CD4-positive, alpha-beta T cell treated with Interleukin-6 at 100 ng/mL for 8 hours (primary cell): ENCODE data around the gene WTAP.
"Not testable (repeated sequence)": the region's sequence is repeated elsewhere in the genome, so short reads cannot be mapped to it uniquely, and the experiment has no call there.

Source experiments
- DNase-seq: peaks from one replicate; pipeline ENCODE4 v3.0.0-alpha.2; 2020; ENCODE audit warnings: mixed read lengths, low spot score

WTAP gene

DNA sequence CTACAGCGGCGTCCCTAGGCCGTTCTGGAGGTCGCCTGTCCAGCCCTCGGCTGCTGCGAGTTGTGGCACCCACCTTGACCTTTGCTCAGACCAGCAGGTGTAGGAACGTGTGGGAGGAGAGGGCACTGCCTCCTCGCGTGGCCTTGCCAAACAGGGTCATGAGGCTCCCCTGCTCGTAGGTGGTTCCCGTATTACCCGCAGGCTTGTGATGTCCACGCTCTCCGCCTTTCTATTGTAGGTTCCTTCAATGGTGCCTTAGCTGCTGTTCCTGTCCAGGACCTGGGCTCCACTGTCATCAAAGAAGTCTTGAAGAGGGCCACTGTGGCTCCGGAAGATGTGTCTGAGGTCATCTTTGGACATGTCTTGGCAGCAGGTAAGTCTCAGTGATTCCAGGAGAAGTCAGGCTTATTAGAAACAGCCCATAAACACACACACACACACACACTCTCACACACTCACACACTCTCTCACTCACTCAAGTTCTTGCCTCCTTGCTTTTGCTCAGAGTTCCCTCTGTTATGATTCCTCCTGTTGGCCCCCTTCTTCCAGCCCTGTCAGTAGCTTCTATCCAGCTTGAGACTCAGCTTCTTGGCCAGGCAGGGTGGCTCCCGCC, 35.5 kb downstream of the WTAP start:
- peak; percentile 7 for DNase-seq

- DNase-seq = no peak
Measured at GRCh38 chr6:159766906-159767305, 39.6 kb downstream of the WTAP start.

- DNase-seq = no peak
Measured at GRCh38 chr6:159769470-159769869, 42.2 kb downstream of the WTAP start.

DNA sequence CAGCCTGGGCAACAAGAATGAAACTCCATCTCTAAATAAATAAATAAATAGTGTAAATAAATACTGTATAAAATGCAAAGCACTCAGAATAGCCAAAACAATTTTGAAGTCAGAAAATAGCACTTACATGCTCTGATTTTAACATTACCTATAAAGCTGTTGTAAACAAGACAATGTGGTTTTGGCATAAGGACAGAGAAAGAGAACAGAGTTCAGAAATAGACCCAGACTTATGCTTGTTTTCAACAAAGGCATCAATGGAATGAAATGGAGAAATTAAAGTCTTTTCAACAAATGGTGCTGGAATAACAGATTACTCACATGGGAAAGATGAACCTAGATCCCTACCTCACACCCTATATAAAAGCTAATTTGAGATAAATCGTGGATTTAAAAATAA, 44.9 kb downstream of the WTAP start:
- DNase-seq = no peak

GRCh38 chr6:159777240-159777904, 50.1 kb downstream of the WTAP start:
- DNase-seq = no peak

GRCh38 chr6:159778131-159778530, 50.8 kb downstream of the WTAP start:
- DNase-seq = no peak

DNA sequence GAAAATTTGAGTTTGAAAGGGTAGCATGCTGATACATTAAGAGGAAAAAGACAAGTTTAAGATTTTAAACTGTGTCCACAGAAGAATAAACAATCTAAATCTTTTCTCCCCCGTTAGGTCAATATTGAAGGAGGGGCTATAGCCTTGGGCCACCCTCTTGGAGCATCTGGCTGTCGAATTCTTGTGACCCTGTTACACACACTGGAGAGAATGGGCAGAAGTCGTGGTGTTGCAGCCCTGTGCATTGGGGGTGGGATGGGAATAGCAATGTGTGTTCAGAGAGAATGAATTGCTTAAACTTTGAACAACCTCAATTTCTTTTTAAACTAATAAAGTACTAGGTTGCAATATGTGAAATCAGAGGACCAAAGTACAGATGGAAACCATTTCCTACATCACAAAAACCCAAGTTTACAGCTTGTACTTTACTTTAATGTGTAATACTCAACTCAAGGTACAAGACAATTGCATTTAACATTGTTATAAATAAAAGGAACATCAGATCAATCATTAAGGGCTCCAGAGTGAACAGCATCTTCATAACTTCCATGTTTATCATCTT, 51.3 kb downstream of the WTAP start:
- DNase-seq = no peak

- no peak for DNase-seq
Measured at GRCh38 chr6:159788276-159788675, 61.0 kb downstream of the WTAP start.

GRCh38 chr6:159788753-159789376, 61.6 kb downstream of the WTAP start:
- peak; percentile 2 for DNase-seq

DNA sequence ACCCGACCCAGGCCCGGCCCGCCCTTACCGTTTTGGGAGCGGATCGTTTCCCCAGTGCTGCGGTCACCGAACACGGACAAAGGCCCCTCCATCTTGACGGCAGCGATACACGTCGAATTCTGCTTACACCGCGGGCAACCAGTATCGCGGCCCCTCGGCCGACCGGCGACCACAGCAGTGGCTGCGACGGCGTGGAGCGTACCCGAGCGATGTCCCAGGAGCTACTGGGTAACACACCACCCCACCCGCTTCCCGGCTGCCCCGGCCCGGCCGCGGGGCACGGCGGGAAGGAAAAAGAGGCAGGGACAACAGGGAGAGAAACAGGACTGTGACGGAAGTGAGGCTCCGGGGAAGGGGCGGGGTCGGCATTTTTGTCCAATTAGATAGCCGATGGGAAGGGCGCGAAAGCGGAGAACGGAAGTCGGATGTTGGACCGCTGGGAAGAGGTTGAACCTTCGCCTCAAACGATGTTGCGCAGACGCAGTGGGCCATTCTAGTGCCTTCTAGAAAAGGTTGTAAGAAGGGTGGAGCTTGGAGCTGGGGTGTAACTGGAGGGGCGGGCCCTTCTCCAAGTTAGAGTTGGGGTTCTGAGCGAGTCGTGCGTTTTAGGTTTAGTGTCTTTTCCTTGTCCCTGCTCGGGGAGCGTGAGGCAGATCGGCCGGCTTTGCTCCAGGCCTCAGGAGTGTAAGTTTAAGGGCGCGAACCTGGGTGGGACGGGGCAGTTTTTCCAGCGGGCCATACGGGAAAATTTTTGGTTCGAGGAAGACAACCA, 62.3 kb downstream of the WTAP start, which contains the start of gene TCP1:
TSS of gene TCP1 (minus strand) at position 226 of the 772 bp plus-strand sequence. CDS start at position 92, 134 bp downstream.
- peak; percentile 99 for DNase-seq

DNA sequence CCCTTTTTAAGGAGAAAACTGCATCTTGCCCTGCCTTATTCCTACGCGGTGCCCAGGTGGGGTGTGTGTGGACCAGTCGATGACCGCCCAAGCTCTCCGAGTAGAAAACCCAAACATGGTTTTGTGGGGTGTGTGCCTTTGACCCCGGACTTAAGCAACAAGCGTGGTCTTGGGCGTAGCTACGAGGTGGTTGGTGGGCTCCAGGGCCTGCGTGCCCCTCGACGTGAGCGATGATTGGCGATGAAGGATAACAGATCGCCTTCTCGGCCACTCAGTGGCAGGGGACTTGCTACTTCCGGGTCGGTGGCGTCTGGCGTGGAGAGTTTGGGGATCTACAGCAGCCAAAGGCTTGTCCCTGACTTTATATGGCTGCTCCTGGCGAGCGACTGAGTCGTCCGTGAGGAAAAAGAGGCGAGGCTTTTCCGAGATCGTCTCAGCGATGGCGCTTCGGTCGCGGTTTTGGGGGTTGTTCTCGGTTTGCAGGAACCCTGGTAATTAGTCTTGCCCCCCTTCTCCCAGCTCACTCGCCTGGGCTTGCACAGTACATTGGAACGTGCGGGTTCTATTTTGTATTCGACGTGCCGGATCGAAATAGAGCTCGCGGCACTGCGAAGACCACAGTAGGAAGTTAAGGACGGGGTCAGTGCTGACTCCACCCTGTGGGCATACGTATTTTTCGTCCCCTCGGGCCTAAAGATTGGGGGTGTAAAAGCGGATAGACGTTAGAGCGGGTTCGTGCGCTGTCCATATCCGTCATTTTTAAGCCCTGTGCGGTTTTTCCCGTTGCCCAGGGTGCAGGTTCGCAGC, 63.0 kb downstream of the WTAP start, which contains the start of gene MRPL18:
TSS of gene MRPL18 (plus strand) at position 319 of the 807 bp plus-strand sequence. CDS start at position 440, 121 bp downstream.
- peak; percentile 92 for DNase-seq

DNA sequence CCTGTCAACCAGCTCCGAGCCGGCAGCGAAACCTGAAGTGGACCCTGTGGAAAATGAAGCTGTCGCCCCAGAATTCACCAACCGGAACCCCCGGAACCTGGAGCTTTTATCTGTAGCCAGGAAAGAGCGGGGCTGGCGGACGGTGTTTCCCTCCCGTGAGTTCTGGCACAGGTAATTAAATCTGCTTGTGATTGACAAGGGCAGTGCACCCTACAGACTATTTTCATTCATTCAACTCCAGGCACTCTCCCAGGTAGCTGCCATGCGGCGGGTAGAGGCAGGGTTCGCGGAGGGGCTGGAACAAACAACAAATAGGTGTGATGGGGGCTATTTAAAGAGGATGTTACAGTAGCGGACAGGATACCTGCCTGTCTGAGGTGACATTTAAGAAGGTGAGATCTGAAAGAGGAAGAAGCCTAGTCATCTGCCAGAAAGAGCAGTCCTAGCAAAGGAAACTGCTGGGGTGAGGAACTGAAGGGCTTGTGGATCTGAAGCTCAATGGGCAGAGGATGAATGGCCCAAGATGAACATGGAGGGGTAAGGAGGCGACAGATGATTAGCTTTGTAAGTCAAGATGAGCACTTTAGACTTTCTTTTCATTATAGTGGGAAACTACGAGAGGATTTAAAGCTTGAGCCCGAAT, 63.8 kb downstream of the WTAP start:
- no peak for DNase-seq

DNA sequence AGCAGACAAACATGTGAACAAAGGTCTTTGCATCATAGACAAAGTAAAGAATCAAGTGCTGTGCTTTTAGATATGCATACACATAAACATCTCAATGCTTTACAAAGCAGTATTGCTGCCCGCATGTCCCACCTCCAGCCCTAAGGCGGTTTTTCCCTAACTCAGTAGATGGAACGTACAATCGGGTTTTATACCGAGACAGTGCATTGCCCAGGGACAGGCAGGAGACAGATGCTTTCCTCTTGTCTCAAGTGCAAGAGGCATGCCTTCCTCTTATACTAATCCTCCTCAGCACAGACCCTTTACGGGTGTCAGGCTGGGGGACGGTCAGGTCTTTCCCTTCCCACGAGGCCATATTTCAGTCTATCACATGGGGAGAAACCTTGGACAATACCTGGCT, 67.7 kb downstream of the WTAP start:
- DNase-seq = not testable (repeated sequence)

- DNase-seq = no peak
Measured at GRCh38 chr6:159797554-159797953, 70.2 kb downstream of the WTAP start.

- no peak for DNase-seq
Measured at GRCh38 chr6:159800141-159800865, 73.0 kb downstream of the WTAP start, which contains the start of gene PNLDC1. TSS of gene PNLDC1 (plus strand) at chr6:159800276. CDS start at chr6:159800308, 32 bp downstream.

DNA sequence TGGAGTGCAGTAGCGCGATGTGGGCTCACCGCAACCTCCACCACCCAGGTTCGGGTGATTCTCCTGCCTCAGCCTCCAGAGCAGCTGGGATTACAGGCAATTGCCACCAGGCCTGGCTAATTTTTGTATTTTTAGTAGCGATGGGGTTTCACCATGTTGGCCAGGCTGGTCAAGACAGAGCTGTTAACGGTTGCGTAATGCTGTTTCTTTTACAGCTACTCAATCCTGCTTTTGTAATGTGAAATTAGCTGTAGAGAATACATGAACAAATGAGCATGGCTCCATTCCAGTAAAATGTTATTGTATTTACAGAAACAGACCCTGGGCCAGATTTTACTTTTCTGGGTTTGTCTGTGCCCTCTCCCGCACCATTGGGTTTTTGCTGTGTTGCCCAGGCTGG, 74.6 kb downstream of the WTAP start:
- no peak for DNase-seq

- DNase-seq = no peak
Measured at GRCh38 chr6:159804504-159804903, 77.2 kb downstream of the WTAP start.

GRCh38 chr6:159805440-159806020, 78.2 kb downstream of the WTAP start:
- DNase-seq = no peak
